HFF-Myc (cell line): Measurements from ENCODE around the gene LENEP.

Source experiments
- DNase-seq: peaks from one replicate; pipeline ENCODE4 v3.0.0-alpha.2; 2011; ENCODE audit warnings: low read depth; ENCODE audit errors: extremely low read depth
- H3K4me3 ChIP-seq: replicated peaks from 2 replicates; pipeline ENCODE4 v1.5.1; 2011; ENCODE audit warnings: low read depth, mild to moderate bottlenecking, control low read depth, low read length
- CTCF ChIP-seq: IDR thresholded peaks from 2 replicates; pipeline ENCODE4 v1.5.1; 2012; ENCODE audit warnings: mild to moderate bottlenecking, low read depth, low read length, control low read depth; ENCODE audit errors: missing control alignments

The LENEP gene

GRCh38 chr1:155014709-155015508 lies 21.5 kb downstream of the LENEP start:
- no peak for DNase-seq
- no peak overlapping the region for H3K4me3 ChIP-seq
- no peak for TF ChIP-seq CTCF

GRCh38 chr1:155015527-155016230 lies 22.3 kb downstream of the LENEP start:
- H3K4me3 ChIP-seq: no peak overlapping the region
- TF ChIP-seq CTCF: no peak
- no peak for DNase-seq

- DNase-seq: no peak
- H3K4me3 ChIP-seq: no peak overlapping the region
- TF ChIP-seq CTCF: no peak
These were observed 22.9 kb downstream of the LENEP start for GRCh38 chr1:155016231-155016831.

- DNase-seq: peak; percentile 71
- H3K4me3 ChIP-seq: peak overlapping the region; percentile 23
- peak; percentile 97 for TF ChIP-seq CTCF
These were observed 23.9 kb downstream of the LENEP start for GRCh38 chr1:155017041-155017945.

- peak overlapping the region; percentile 23 for H3K4me3 ChIP-seq
- no peak for TF ChIP-seq CTCF
- no peak for DNase-seq
These were observed 24.5 kb downstream of the LENEP start for GRCh38 chr1:155017946-155018316.

- no peak overlapping the region for H3K4me3 ChIP-seq
- no peak for TF ChIP-seq CTCF
- no peak for DNase-seq
These were observed 25.4 kb downstream of the LENEP start for GRCh38 chr1:155018617-155019348.
